Spleen (tissue), 11 donors: ENCODE measurements around the gene KLHDC9. TPM values are rescaled to one million over a fixed set of nuclear protein-coding genes. Genes with fewer than 3 reads are reported as not detected.
A peak's percentile ranks its signal among the peaks of the same experiment; 100 is the strongest.

Experiments used
- DNase-seq: peaks from one replicate; pipeline ENCODE4 v3.0.0-alpha.2; 2020
- H3K27ac ChIP-seq, 8 donors: fragments of 200-600 bp; sonication (generic) in 7 of 8; 1 replicate in 4 of 8; 2 replicates in 4 of 8; pipeline versions ENCODE4 v1.5.0 to v1.8.0; 2016 to 2021; ENCODE audit warnings: inconsistent platforms in 4 of 8, mild to moderate bottlenecking in 4 of 8, moderate library complexity in 1 of 8
- H3K27me3 ChIP-seq, 7 donors: fragments of 200-600 bp; sonication (generic) in 6 of 7; replicated peaks in 1 of 7; 1 replicate in 4 of 7; 2 replicates in 3 of 7; pipeline versions ENCODE4 v1.5.0 to v1.8.0; 2016 to 2021; ENCODE audit warnings: inconsistent platforms in 3 of 7, mild to moderate bottlenecking in 1 of 7
- H3K36me3 ChIP-seq, 6 donors: fragments of 200-600 bp; sonication (generic) in 5 of 6; 1 replicate in 4 of 6; 2 replicates in 2 of 6; pipeline versions ENCODE4 v1.5.0 to v1.8.0; 2016 to 2021; ENCODE audit warnings: inconsistent platforms in 2 of 6
- H3K4me1 ChIP-seq, 6 donors: fragments of 200-600 bp; sonication (generic) in 5 of 6; 1 replicate in 3 of 6; 2 replicates in 3 of 6; pipeline versions ENCODE4 v1.5.0 to v1.8.0; 2016 to 2021; ENCODE audit warnings: inconsistent platforms in 3 of 6
- H3K4me3 ChIP-seq, 8 donors: fragments of 200-600 bp; sonication (generic) in 7 of 8; 1 replicate in 4 of 8; 2 replicates in 4 of 8; pipeline versions ENCODE4 v1.5.0 to v1.8.0; 2016 to 2021; ENCODE audit warnings: inconsistent platforms in 4 of 8, mild to moderate bottlenecking in 4 of 8, moderate library complexity in 2 of 8
- H3K9me3 ChIP-seq, 8 donors: fragments of 200-600 bp; sonication (generic) in 7 of 8; 1 replicate in 4 of 8; 2 replicates in 4 of 8; pipeline versions ENCODE4 v1.5.0 to v1.8.0; 2016 to 2021; ENCODE audit warnings: inconsistent platforms in 4 of 8
- POLR2A ChIP-seq, 3 donors: fragments of 450-650 bp; IDR thresholded peaks; one replicate each; pipeline ENCODE4 v1.5.1; 2017; ENCODE audit warnings: antibody characterized with exemption in 3 of 3, mild to moderate bottlenecking in 1 of 3
- POLR2AphosphoS5 ChIP-seq, 3 donors: sonication (generic); formaldehyde crosslinking; IDR thresholded peaks; one replicate each; pipeline ENCODE4 v1.5.1; 2017; ENCODE audit warnings: antibody characterized with exemption in 3 of 3
- WGBS, 5 donors: extraction: QIAGEN DNeasy Blood & Tissue Kit in 3 of 5; methylation state at CpG; one replicate each; pipeline versions ENCODE4 v1.1.5 to v1.1.7; 2013 to 2018; 5-methylcytosine and 5-hydroxymethylcytosine counted together
- intact Hi-C: fragments of 100-400 bp; cut with DNase I; formaldehyde crosslinking; loops from one replicate; pipeline ENCODE4 v1.15.0; 2023; ENCODE audit warnings: low total_unique reads
- polyA plus RNA-seq, 3 donors: library from polyadenylated mRNA; stranded (reverse); fragments of 200-250 nt; gene quantifications; one replicate each; pipeline ENCODE4 v1.2.1, GENCODE V29; 2013
- total RNA-seq, 7 donors: library from RNA; depleted of rRNA in 3 of 7; stranded (reverse); fragments of >200 nt in 3 of 7; fragmentation: NEBNext Ultra II Directional in 4 of 7; extraction: Animal tissue kit (Norgen Biotek cat#: 25700) in 4 of 7; gene quantifications; one replicate each; pipeline versions ENCODE4 v1.1.0 to v1.2.1, GENCODE V29; 2016 to 2021
- TF ChIP-seq, protein P1 (sequence below), 11 experiments: fragments of 200-600 bp in 7 of 11; fragments of 450-650 bp in 4 of 11; sonication (generic) in 4 of 11; IDR thresholded peaks in 8 of 11; conservative IDR thresholded peaks in 3 of 11; 1 replicate in 7 of 11; 2 replicates in 4 of 11; pipeline versions ENCODE4 v1.4.0 to v1.8.0; 2016 to 2021; ENCODE audit warnings: antibody characterized with exemption in 11 of 11, inconsistent platforms in 4 of 11, mild to moderate bottlenecking in 1 of 11
- donor health status: healthy with polysubstance abuse.
- donor health status: DM: no; HTN: no; CAD: no; lungs with moderate emphysema.
- donor health status: DM: no; HTN: no; CAD: no.
- donor health status: Bipolar disorder and iron deficiency.
- donor health status: healthy.
- donor health status: DM: no; HTN: no; CAD: no.
- donor health status: DM: yes; HTN: yes; CAD: no.

The KLHDC9 gene
- total and polyA plus RNA-seq, 10 donors, result 1.1 to 3.9 (median 1.7) TPM

DNA sequence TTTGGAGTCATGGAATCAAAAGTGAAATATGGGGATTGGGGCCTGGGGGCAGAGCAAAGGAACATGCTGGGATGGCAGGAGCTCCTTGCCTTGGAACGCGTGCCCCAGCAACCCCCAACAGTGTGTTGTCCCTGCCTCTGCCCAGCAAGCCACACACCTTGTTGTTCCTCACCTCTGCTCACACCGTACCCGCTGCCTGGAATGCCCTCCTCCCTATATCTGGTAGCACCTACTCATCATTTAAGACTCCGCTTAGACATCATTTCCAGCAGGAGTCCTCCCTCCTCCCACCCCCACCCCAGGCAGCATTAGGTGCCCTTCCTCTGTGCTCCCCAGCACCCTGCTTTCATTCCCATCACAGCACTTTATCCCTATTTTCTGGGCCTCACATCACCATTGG is 16.6 kb upstream of the KLHDC9 start:
- H3K27ac ChIP-seq, result no peak overlapping the region
- H3K9me3 ChIP-seq, result no peaks in the 10 kb centered on the region
- intact Hi-C loops, result no loop called here
- no peaks in the 10 kb centered on the region for H3K36me3 ChIP-seq
- no peak for TF ChIP-seq POLR2AphosphoS5 (IDR thresholded peaks at IDR 0.05)
- H3K4me1 ChIP-seq, result peaks cover 0 to 15% (median 0%) of the 10 kb centered on the region in 6 donors
- DNase-seq, result no peak
- H3K4me3 ChIP-seq, result no peak overlapping the region
- 77 to 94% (median 78%) methylated on average over 5 of the region's 5 CpGs for WGBS, 5 donors
- peaks cover 0 to 9% (median 0%) of the 10 kb centered on the region in 7 donors for H3K27me3 ChIP-seq

GRCh38 chr1:161082483-161082882 is 15.7 kb upstream of the KLHDC9 start:
- no peaks in the 10 kb centered on the region for H3K36me3 ChIP-seq
- no peak overlapping the region for H3K4me3 ChIP-seq
- no peak overlapping the region for H3K27ac ChIP-seq
- DNase-seq, result no peak
- 71 to 89% (median 84%) methylated on average over 2 of the region's 2 CpGs for WGBS, 5 donors
- peaks cover 0 to 9% (median 0%) of the 10 kb centered on the region in 7 donors for H3K27me3 ChIP-seq
- peaks cover 0 to 15% (median 0%) of the 10 kb centered on the region in 6 donors for H3K4me1 ChIP-seq
- TF ChIP-seq POLR2A (IDR thresholded peaks at IDR 0.05) (no peak), POLR2AphosphoS5 (IDR thresholded peaks at IDR 0.05) (no peak)
- TF ChIP-seq, protein P1, sequence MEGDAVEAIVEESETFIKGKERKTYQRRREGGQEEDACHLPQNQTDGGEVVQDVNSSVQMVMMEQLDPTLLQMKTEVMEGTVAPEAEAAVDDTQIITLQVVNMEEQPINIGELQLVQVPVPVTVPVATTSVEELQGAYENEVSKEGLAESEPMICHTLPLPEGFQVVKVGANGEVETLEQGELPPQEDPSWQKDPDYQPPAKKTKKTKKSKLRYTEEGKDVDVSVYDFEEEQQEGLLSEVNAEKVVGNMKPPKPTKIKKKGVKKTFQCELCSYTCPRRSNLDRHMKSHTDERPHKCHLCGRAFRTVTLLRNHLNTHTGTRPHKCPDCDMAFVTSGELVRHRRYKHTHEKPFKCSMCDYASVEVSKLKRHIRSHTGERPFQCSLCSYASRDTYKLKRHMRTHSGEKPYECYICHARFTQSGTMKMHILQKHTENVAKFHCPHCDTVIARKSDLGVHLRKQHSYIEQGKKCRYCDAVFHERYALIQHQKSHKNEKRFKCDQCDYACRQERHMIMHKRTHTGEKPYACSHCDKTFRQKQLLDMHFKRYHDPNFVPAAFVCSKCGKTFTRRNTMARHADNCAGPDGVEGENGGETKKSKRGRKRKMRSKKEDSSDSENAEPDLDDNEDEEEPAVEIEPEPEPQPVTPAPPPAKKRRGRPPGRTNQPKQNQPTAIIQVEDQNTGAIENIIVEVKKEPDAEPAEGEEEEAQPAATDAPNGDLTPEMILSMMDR (IDR thresholded peaks at IDR 0.05 in 8 of 11, conservative IDR thresholded peaks at IDR 0.05 in 3 of 11), result no peak
- H3K9me3 ChIP-seq, result no peaks in the 10 kb centered on the region
- intact Hi-C loops, result no loop called here

- intact Hi-C loops, result no loop called here
- Histone ChIP-seq H3K27ac (peak overlapping the region in 1 of 8 donors; percentile 13), H3K36me3 (no peaks in the 10 kb centered on the region), H3K9me3 (no peaks in the 10 kb centered on the region), H3K4me1 (peaks cover 0 to 15% (median 0%) of the 10 kb centered on the region in 6 donors), H3K27me3 (peaks cover 0 to 9% (median 0%) of the 10 kb centered on the region in 7 donors), H3K4me3 (no peak overlapping the region)
- WGBS, 5 donors, result 56 to 80% (median 67%) methylated on average over 6 to 8 of the region's 8 CpGs
- DNase-seq, result no peak
- peak in 1 of 3 donors; percentile 36 for TF ChIP-seq POLR2AphosphoS5 (IDR thresholded peaks at IDR 0.05)
- TF ChIP-seq, protein P1 (IDR thresholded peaks at IDR 0.05 in 8 of 11, conservative IDR thresholded peaks at IDR 0.05 in 3 of 11), result no peak
These were observed 15.0 kb upstream of the KLHDC9 start for GRCh38 chr1:161082996-161083747.

- H3K4me3 ChIP-seq, result no peak overlapping the region
- peak overlapping the region in 1 of 8 donors; percentile 13 for H3K27ac ChIP-seq
- TF ChIP-seq, protein P1 (IDR thresholded peaks at IDR 0.05 in 8 of 11, conservative IDR thresholded peaks at IDR 0.05 in 3 of 11), result no peak
- TF ChIP-seq POLR2A (IDR thresholded peaks at IDR 0.05), result no peak
- no peak for TF ChIP-seq POLR2AphosphoS5 (IDR thresholded peaks at IDR 0.05)
- peaks cover 0 to 16% (median 0%) of the 10 kb centered on the region in 6 donors for H3K4me1 ChIP-seq
- no peaks in the 10 kb centered on the region for H3K9me3 ChIP-seq
- 83 to 93% (median 88%) methylated on average over 10 of the region's 10 CpGs for WGBS, 5 donors
- no peak for DNase-seq
- no peaks in the 10 kb centered on the region for H3K36me3 ChIP-seq
- peaks cover 0 to 6% (median 0%) of the 10 kb centered on the region in 7 donors for H3K27me3 ChIP-seq
- intact Hi-C loops, result no loop called here
These were observed 14.2 kb upstream of the KLHDC9 start for GRCh38 chr1:161083748-161084596.
